GM18951 (cell line): ENCODE measurements around the gene C1orf232.

Experiments used
- POLR2A ChIP-seq: IDR thresholded peaks from 4 replicates; pipeline ENCODE4 v1.6.1; 2011; ENCODE audit warnings: mild to moderate bottlenecking; ENCODE audit not compliant: insufficient read length, insufficient read depth; ENCODE audit errors: extremely low read depth
- in situ Hi-C: fragments of 300-500 bp; cut with MboI; formaldehyde crosslinking; loops from one replicate; pipeline ENCODE4 v1.12.0; 2022; ENCODE audit warnings: low sequenced_read_pairs, mixed read lengths, inconsistent platforms; ENCODE audit not compliant: unreplicated experiment

Gene C1orf232

DNA sequence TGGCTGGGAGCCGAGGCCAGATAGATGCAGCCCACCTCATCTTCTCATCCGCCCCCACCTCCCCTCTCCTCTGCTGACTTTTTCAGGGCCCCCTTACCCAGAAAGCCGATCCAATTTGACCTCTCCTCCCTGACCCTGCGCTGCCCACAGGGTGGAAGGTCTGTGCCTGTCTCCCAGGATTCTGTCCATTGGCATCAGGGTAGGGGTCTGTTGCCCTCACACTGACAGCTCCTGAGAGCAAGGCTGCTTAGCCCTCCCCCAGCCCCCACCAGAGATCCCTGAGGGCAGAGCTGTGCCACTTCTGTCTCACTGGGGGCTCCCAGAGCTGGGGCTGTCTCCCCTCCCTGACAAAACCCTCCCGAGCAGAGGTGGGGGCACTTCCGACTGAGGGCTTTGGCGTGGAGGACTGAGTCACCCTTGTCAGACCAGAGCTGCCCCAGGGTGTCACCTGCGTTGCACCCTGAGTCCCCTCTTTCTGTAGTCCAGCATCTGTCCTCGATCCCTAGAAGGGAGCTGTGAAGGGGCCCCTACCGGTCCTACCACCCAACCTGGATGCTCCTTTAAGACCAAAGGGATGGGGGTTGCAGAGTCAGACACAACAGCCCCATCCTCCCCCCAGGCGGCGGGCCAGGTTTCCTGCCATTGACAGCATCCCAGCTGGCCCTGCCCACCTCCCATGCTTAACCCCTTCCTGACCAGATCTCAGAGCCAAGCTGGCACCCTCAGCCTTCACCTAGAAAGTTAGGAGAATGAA lies 12.3 kb downstream of the C1orf232 start:
- in situ Hi-C loops, result no loop called here
- TF ChIP-seq POLR2A, result no peak

DNA sequence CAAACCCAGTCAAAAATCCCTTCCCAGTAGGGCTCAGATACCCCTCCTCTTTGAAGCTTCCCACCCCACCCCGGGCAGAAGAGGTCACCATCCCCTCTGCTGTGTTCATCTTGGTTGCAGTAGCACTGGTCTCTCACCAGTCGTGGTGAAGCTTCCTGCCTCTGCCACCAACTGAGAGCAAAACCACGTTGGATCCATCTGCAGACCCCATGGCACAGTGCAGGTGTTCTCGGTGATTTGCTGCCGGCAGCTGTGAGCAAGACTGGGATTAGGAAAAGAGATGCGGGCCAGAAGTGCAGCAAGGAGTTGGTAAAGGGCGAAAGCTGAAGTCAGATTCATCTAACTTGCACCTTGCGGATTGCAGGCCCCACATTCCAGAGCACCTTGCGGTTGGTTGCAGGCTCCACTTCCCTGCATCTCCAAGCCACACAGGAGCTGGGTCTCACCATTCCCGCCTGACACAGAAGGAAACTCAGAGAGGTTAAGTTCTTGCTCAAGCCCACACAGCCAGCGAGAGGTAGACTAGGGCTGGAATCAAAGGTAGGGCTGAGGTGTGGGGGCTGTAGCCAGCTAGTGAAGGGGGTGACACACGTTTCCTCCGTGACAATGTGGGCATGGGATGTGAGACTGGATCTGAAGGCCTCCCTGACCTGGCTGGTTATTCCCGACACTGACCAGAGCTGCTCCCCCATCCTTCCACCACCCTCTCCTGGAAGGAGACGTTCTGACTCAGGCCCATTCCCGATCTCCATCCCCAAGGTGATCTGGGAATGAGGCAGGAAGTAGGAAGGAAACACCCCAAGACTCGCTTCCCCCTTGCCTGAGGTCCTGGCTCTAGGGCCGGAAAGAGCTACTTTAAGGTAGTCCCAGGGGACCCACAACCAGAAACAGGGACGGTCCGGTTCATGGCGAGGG lies 13.1 kb downstream of the C1orf232 start:
- TF ChIP-seq POLR2A, result no peak
- in situ Hi-C loops, result no loop called here

DNA sequence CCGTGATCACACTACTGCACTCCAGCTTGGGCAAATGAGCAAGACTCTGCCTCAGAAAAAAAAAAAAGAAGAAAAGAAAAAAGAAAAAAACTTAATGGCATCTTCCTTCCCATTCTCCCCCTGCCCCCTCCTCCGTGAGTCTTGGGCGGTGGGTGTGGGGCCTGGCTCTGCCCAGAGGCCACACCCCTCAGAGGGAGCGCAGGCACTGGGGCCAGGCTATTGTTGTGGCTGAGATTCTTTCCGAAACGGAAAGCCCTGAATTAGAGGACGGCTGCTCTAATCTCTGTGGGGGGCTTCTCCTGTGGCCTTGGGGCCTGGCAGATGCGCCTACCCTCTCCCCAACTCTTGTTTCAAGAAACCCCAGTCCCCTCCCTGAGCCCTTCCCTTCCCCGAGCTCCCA lies 14.0 kb downstream of the C1orf232 start:
- in situ Hi-C loops, result no loop called here
- no peak for TF ChIP-seq POLR2A

DNA sequence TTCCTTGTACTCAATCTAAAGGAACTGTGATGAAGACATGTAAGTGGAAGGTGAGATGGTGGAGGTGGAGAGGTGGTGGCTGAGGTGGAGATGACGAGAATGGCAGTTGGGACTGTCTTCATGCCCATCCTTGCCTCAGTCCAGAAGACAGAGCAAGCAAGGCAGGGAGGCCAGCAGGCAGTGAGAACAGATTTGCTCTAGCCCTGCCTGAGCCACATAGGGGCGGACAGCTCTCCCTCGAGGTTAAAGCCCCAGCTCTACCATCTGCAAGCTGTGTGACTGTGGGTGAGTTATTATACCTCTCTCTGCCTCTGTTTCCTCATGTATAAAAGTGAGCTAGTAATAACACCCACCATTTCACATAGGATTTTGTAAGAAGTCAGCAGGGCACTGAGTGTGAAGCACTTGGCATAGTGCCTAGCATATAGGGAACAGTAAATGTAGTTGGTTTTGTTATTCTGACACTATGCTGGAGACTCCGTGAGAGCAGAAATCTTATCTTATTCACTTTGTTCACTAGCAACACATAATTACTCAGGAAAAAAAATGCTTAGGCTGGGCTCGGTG lies 14.7 kb downstream of the C1orf232 start:
- in situ Hi-C loops, result no loop called here
- no peak for TF ChIP-seq POLR2A

DNA sequence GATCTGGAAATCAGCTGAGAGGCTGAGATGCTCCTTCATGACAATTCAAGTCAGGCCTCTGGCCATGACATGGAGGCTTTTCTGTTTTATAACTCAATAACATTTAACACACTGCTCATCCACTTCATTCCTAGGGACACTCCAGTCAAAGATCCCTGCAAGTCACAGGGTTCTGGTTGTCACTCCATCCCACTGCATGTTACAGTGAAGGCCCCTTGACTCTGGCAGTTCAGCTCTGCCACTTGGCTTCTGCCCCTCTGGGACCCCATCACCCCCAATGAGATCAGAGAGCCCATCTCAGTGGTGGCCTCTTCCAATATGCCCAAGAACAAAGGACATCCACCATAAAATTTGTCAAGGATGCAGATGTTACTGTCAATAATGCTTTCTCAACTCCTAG lies 19.9 kb downstream of the C1orf232 start:
- TF ChIP-seq POLR2A, result no peak
- in situ Hi-C loops, result loop anchor here (5.0 kb wide), 1 partner anchor 42 kb away; no protein-coding TSS in a partner anchor

DNA sequence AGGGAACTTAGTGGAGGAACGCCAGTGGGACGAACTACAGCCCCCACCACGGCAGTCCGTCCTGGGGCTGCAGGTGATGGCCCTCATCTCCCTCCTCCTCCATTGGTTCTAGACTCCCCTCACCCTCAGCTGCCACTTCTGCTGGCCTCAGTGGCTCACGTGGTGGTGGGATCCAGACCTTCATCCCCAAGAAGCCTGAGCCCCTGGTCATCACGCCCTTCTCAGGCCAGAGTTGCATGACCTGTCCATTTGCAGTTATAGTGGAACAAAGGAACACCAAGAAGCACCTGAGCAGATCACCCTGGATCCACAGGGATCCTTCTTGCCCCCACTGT lies 22.8 kb downstream of the C1orf232 start:
- no peak for TF ChIP-seq POLR2A
- in situ Hi-C loops, result loop anchor here (5.0 kb wide), 1 partner anchor 39 kb away; no protein-coding TSS in a partner anchor

DNA sequence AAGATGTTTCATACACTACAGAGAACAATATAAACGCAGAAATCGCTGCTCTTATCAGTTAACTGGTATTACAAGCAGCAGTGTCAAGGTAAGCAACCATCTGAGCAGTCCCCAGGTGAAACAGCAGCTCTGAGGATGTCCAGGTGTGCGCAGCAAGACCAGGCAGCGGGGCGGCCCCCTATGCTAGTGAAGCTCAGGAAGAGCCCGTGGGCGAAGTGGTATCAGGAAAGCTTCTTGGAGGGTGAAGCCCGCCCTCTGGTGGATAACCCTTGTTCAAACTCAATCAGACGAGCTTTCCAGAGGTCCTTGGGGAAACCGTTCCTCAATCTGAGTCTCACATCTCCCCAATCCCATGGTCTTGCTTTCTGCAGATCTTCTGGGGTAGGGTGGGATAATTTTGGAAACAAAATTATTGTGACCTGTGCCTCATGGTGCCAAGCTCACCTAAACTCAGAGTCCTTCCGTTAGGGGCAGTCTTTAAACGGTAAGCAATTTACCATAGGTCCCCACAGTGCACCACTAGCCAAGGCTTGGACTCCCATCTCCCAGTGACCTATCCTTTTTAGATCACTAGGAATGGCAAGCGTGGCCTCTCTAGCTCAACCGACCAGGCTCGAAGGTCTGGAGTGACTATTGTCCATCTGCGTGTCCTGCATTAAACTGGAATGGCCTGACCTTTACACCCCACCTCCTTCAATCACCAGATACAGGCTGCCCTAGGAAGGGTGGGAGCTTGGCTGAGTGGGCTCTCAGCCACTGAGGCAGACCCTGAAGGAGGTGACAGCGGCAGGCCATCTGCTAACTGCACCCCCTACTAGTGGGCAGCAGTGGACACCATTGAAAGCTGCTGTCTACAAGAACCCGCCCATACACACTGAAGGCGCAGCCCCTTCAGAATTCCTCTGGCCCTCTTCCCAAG lies 23.5 kb downstream of the C1orf232 start:
- in situ Hi-C loops, result loop anchor here (5.0 kb wide), 1 partner anchor 38 kb away; no protein-coding TSS in a partner anchor
- TF ChIP-seq POLR2A, result no peak

DNA sequence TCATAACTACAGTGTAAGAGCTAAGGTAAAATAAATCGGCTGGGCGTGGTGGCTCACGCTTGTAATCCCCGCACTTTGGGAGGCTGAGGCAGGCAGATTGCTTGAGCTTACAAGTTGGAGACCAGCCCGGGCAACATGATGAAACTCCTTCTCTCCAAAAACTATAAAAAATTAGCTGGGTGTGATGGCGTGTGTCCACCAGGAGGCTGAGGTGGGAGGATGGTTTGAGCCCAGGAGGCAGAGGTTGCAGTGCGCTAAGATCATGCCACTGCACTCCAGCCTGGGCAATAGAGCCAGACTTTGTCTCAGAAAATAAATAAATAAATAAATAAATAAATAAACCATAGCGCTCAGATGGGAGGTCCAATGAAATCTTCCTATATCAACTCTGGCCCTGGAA lies 26.6 kb downstream of the C1orf232 start:
- in situ Hi-C loops, result no loop called here
- TF ChIP-seq POLR2A, result no peak

DNA sequence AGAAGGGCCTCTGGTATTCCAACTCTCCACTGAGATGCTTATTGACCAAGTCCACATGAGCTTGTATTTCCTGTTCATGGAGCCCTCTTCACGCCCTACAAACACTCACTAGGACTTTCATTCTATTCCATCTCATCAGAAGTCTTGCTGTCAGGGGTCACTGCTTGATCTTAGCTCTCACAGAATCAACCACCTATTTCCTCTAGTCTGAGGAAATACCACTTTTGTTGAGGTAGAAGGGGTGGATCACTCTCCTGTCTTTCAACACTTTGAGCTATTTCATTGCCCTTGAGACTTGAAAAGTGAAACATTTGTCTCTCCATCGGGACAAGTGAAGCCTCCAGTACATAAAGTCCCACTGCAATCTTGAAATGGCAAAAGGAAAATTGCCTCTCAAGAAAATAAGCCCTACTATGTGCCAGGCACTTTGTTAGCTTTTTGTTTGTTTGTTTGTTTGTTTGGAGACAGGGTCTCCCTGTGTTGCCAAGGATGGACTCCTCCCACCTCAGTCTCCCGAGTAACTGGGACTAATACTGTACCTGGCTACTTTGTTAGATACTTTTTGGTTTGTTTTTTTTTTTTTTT lies 29.7 kb downstream of the C1orf232 start:
- no peak for TF ChIP-seq POLR2A
- in situ Hi-C loops, result no loop called here

DNA sequence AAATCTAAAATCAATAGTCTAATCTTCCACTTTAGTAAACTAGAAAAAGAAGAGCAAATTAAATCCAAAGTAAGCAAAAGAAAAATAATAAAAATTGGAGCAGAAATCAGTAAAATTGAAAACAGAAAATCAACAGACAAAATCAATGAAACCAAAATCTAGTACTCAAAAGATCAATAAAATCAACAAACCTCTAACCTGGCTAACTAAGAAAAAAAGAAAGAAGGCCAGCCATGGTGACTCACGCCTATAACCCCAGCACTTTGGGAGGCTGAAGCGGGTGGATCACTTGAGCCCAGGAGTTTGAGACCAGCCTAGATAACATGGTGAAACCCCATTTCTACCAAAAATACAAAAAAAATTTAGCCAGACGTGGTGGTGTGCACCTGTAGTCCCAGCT lies 34.3 kb downstream of the C1orf232 start:
- in situ Hi-C loops, result no loop called here
- TF ChIP-seq POLR2A, result no peak

DNA sequence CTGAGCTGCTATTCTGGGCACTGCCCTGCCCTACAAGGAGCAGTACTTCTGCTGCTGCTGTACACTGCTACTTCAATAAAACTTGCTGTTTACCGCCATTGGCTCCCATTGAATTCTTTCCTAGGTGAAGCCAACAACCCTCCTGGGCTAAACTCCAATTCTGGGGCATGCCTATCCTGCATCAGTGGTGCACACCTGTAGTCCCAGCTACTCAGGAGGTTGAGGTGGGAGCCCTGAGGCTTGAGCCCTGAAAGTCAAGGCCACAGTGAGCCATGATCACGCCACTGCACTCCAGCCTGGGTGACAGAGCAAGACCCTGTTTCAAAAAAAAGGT lies 36.0 kb downstream of the C1orf232 start:
- no peak for TF ChIP-seq POLR2A
- in situ Hi-C loops, result no loop called here

DNA sequence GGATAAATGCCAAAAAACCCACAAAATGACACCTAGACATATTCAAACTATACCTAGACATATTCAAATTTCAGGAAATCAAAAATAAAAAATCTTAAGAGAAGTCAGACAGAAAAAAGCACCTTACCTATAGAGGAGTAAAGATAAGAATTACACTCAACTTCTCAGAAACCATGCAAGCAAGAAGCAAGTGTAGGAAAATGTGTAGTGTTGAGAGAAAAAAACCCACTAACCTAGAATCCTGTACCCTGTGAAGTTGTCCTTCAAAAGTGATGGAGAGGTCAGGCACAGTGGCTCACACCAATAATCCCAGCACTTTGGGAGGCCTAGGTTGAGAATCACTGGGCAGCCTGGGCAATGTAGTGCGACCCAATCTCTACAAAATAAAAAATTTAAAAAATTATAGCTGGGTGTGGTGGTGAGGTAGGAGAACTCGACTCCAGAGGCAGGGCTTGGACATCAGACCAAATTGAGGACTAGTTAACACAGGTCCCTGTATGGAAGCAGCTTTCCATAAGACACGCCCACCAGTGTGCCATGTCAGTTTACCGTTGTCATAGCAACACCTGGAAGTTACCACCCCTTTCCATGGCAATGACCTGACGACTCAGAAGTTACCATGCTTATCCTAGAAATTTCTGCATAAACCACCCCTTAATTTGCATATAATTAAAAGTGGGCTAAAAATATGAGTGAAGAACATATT lies 36.5 kb downstream of the C1orf232 start:
- no peak for TF ChIP-seq POLR2A
- in situ Hi-C loops, result no loop called here
